Parathyroid adenoma (tissue), 2 donors: Measurements from ENCODE around the gene TSPAN32.

Experiments
- H2AFZ ChIP-seq: fragments of 300-600 bp; sonication (generic); one replicate; pipeline ENCODE4 v1.7.0; 2017; ENCODE audit warnings: antibody characterized with exemption, mild to moderate bottlenecking
- H3K27ac ChIP-seq: fragments of 300-600 bp; sonication (generic); one replicate; pipeline ENCODE4 v1.7.0; 2017
- H3K27me3 ChIP-seq: fragments of 300-600 bp; sonication (generic); one replicate; pipeline ENCODE4 v1.7.0; 2017; ENCODE audit warnings: low read length; ENCODE audit not compliant: control insufficient read depth, insufficient read depth
- H3K36me3 ChIP-seq: fragments of 300-600 bp; sonication (generic); one replicate; pipeline ENCODE4 v1.7.0; 2017; ENCODE audit warnings: low read length; ENCODE audit not compliant: control insufficient read depth, insufficient read depth
- H3K4me1 ChIP-seq: fragments of 300-600 bp; sonication (generic); one replicate; pipeline ENCODE4 v1.7.0; 2017; ENCODE audit warnings: control low read depth
- H3K4me2 ChIP-seq: fragments of 300-600 bp; sonication (generic); one replicate; pipeline ENCODE4 v1.7.0; 2017; ENCODE audit warnings: low read length
- H3K4me3 ChIP-seq: fragments of 300-600 bp; sonication (generic); one replicate; pipeline ENCODE4 v1.7.0; 2017; ENCODE audit warnings: low read depth, low read length
- H3K79me2 ChIP-seq: fragments of 300-600 bp; sonication (generic); one replicate; pipeline ENCODE4 v1.7.0; 2017; ENCODE audit warnings: control low read depth
- H3K9ac ChIP-seq: fragments of 300-600 bp; sonication (generic); one replicate; pipeline ENCODE4 v1.7.0; 2017; ENCODE audit warnings: mild to moderate bottlenecking
- H3K9me3 ChIP-seq: fragments of 300-600 bp; sonication (generic); one replicate; pipeline ENCODE4 v1.7.0; 2017; ENCODE audit warnings: low read length; ENCODE audit not compliant: control insufficient read depth
- TF ChIP-seq, protein P1 (sequence below): fragments of 300-600 bp; sonication (generic); IDR thresholded peaks from one replicate; pipeline ENCODE4 v1.7.0; 2017; ENCODE audit warnings: antibody characterized with exemption, mild to moderate bottlenecking
- donor health status: primary hyperparathyroidism.

TSPAN32 gene

DNA sequence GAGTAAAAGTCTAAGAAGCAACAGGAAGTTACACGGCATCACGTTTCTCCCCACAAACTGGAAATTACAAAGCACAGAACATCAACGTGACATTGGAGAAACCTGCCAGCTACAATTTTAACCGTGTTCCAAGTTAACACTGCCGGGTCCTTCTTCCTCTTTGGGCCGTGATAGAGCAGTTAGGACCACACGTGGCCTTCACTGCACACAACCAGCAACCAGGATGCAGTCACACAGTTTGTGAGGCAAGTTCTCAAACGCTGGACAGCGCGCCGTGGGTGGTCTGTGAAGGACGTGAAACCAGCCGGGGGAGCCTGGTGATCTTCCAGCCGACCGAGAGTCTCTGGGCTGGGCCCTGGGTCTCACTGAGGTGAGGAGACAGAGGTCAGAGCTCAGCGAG lies 14.7 kb upstream of the TSPAN32 start:
- TF ChIP-seq, protein P1, sequence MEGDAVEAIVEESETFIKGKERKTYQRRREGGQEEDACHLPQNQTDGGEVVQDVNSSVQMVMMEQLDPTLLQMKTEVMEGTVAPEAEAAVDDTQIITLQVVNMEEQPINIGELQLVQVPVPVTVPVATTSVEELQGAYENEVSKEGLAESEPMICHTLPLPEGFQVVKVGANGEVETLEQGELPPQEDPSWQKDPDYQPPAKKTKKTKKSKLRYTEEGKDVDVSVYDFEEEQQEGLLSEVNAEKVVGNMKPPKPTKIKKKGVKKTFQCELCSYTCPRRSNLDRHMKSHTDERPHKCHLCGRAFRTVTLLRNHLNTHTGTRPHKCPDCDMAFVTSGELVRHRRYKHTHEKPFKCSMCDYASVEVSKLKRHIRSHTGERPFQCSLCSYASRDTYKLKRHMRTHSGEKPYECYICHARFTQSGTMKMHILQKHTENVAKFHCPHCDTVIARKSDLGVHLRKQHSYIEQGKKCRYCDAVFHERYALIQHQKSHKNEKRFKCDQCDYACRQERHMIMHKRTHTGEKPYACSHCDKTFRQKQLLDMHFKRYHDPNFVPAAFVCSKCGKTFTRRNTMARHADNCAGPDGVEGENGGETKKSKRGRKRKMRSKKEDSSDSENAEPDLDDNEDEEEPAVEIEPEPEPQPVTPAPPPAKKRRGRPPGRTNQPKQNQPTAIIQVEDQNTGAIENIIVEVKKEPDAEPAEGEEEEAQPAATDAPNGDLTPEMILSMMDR, result no peak
- Histone ChIP-seq H3K4me1 (no peaks in the 10 kb centered on the region), H3K9me3 (no peaks in the 10 kb centered on the region), H3K9ac (no peak overlapping the region), H3K27ac (no peak overlapping the region), H3K36me3 (no peaks in the 10 kb centered on the region), H3K27me3 (no peaks in the 10 kb centered on the region), H2AFZ (no peak overlapping the region), H3K79me2 (no peaks in the 10 kb centered on the region), H3K4me2 (no peak overlapping the region), H3K4me3 (no peak overlapping the region)

GRCh38 chr11:2289350-2289749 lies 12.5 kb upstream of the TSPAN32 start:
- Histone ChIP-seq H3K9ac (no peak overlapping the region), H3K36me3 (no peaks in the 10 kb centered on the region), H2AFZ (no peak overlapping the region), H3K79me2 (no peaks in the 10 kb centered on the region), H3K4me3 (no peak overlapping the region), H3K4me1 (no peaks in the 10 kb centered on the region), H3K9me3 (no peaks in the 10 kb centered on the region), H3K27ac (no peak overlapping the region), H3K27me3 (no peaks in the 10 kb centered on the region), H3K4me2 (no peak overlapping the region)
- TF ChIP-seq, protein P1, result no peak

DNA sequence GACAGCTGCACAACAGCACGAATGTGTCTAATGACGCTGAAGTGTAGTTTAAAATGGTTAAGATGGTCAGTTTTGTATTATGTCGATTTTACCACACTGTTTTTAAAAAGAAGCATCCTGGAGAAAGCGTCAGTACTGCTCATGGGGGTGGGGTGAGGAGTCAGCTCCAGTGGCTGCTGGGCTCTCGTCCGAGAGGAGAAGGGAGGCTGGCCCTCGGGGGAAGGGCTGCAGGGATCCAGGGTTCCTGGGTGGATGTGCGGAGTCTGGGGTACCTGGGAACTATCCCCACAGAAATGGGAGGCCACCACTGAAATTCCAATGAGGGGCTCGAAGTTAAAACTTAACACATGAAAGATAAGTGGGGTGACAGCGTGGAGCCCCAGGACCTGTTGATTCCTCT lies 12.0 kb upstream of the TSPAN32 start:
- no peak overlapping the region for H3K4me2 ChIP-seq
- no peaks in the 10 kb centered on the region for H3K9me3 ChIP-seq
- no peak overlapping the region for H3K4me3 ChIP-seq
- no peaks in the 10 kb centered on the region for H3K4me1 ChIP-seq
- H3K27me3 ChIP-seq, result no peaks in the 10 kb centered on the region
- no peaks in the 10 kb centered on the region for H3K79me2 ChIP-seq
- no peak overlapping the region for H3K9ac ChIP-seq
- H2AFZ ChIP-seq, result no peak overlapping the region
- H3K36me3 ChIP-seq, result no peaks in the 10 kb centered on the region
- TF ChIP-seq, protein P1, result no peak
- no peak overlapping the region for H3K27ac ChIP-seq

- TF ChIP-seq, protein P1, result no peak
- H3K4me3 ChIP-seq, result no peak overlapping the region
- H2AFZ ChIP-seq, result no peak overlapping the region
- no peaks in the 10 kb centered on the region for H3K4me1 ChIP-seq
- H3K9me3 ChIP-seq, result no peaks in the 10 kb centered on the region
- H3K4me2 ChIP-seq, result no peak overlapping the region
- H3K27ac ChIP-seq, result no peak overlapping the region
- H3K9ac ChIP-seq, result no peak overlapping the region
- H3K27me3 ChIP-seq, result no peaks in the 10 kb centered on the region
- H3K36me3 ChIP-seq, result no peaks in the 10 kb centered on the region
- no peaks in the 10 kb centered on the region for H3K79me2 ChIP-seq
Measured at GRCh38 chr11:2290351-2290841, 11.4 kb upstream of the TSPAN32 start.

DNA sequence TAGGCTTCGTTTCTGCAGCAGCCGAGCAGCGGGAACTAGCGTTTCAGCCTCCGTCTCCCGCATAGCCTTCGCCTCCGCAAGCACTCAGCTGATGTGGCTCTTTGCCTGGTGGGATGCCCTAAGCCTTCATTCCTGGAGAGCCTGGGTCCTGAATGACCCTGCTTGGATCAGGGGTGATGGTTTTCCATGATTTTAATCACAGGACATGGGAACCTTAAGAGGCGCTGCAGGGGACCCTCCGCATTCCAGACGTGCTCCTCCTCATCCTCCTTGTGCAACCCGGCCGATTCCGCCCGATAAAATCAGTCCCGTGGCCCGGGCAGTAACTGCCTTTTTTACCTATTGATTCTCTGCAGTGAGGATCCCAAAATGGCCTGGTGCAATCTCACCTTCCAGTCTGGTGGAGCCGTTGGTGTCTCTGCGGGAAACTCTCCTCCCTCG lies 8.3 kb upstream of the TSPAN32 start:
- no peak overlapping the region for H2AFZ ChIP-seq
- no peaks in the 10 kb centered on the region for H3K27me3 ChIP-seq
- TF ChIP-seq, protein P1, result no peak
- no peak overlapping the region for H3K27ac ChIP-seq
- H3K79me2 ChIP-seq, result no peaks in the 10 kb centered on the region
- H3K9me3 ChIP-seq, result no peaks in the 10 kb centered on the region
- no peak overlapping the region for H3K4me2 ChIP-seq
- H3K4me3 ChIP-seq, result no peak overlapping the region
- H3K9ac ChIP-seq, result no peak overlapping the region
- H3K4me1 ChIP-seq, result no peaks in the 10 kb centered on the region
- no peaks in the 10 kb centered on the region for H3K36me3 ChIP-seq
